GM23338 (cell line): ENCODE measurements around the gene HRH3.

Experiments
- CTCF ChIP-seq, 2 experiments: fragments of 200-600 bp in 1 of 2; sonication (generic) in 1 of 2; conservative IDR thresholded peaks; 2 replicates each; pipeline versions ENCODE4 v1.5.1 to v1.6.1; 2016 to 2017; ENCODE audit warnings: antibody characterized with exemption in 2 of 2, low read depth in 2 of 2, mild to moderate bottlenecking in 2 of 2, moderate library complexity in 1 of 2
- ETS1 ChIP-seq: IDR thresholded peaks from 2 replicates; pipeline ENCODE4 v1.6.1; 2016; ENCODE audit warnings: antibody characterized with exemption
- EZH2 ChIP-seq: fragments of 200-600 bp; sonication (generic); IDR thresholded peaks from one replicate; pipeline ENCODE4 v1.8.0; 2017; ENCODE audit warnings: antibody characterized with exemption, mild to moderate bottlenecking, low read depth; ENCODE audit not compliant: unreplicated experiment
- POLR2AphosphoS5 ChIP-seq: IDR thresholded peaks from 2 replicates; pipeline ENCODE4 v1.6.1; 2016; ENCODE audit warnings: antibody characterized with exemption, low read depth
- REST ChIP-seq: IDR thresholded peaks from one replicate; pipeline ENCODE4 v1.6.1; 2018; ENCODE audit warnings: antibody characterized with exemption; ENCODE audit not compliant: unreplicated experiment
- STAT1 ChIP-seq: IDR thresholded peaks from one replicate; pipeline ENCODE4 v1.6.1; 2016; ENCODE audit warnings: antibody characterized with exemption; ENCODE audit not compliant: unreplicated experiment

- TF ChIP-seq CTCF (conservative IDR thresholded peaks at IDR 0.05; ENCODE audit: low read depth in 2 of 2) = no peak
- no peak for TF ChIP-seq REST
- no peak for TF ChIP-seq STAT1
- TF ChIP-seq EZH2 = no peak
- TF ChIP-seq POLR2AphosphoS5 = no peak
- no peak for TF ChIP-seq ETS1
Measured at GRCh38 chr20:62176866-62177265, 43.2 kb downstream of the HRH3 start.
